ENCODE results near the gene PIEZO1. TPM values are rescaled to one million over a fixed set of nuclear protein-coding genes. Genes with fewer than 3 reads are reported as not detected.
A peak's percentile ranks its signal among the peaks of the same experiment; 100 is the strongest.

PIEZO1 gene
- total and polyA plus RNA-seq, 10 of the 15 experiments (the other 5 are each of a cell fraction or from before 2014, with no cell fraction given), result 1.3 to 169 (median 33.4) TPM

- no peak for TF ChIP-seq ZNF592 (IDR thresholded peaks at IDR 0.05)
- 0 out of 2 replicates have a peak, but pooled peaks have one; percentile 56 for TF ChIP-seq DPF2 (IDR thresholded peaks at IDR 0.05)
- TF ChIP-seq PML (IDR thresholded peaks at IDR 0.05; ENCODE audit: low read length), result no peak
- TF ChIP-seq SREBF2 (IDR thresholded peaks at IDR 0.05; ENCODE audit: low read length), result no peak
- no peak for TF ChIP-seq SRF (IDR thresholded peaks at IDR 0.05; ENCODE audit: low read depth in 2 of 2, low read length in 2 of 2)
- no peak for TF ChIP-seq SREBF1 (IDR thresholded peaks at IDR 0.05; ENCODE audit: low read length)
- no peak for TF ChIP-seq POLR2AphosphoS2 (IDR thresholded peaks at IDR 0.05; ENCODE audit: low read depth, low read length)
- no peak for TF ChIP-seq CTCF (IDR thresholded peaks at IDR 0.05 in 2 of 3, conservative IDR thresholded peaks at IDR 0.05 in 1 of 3; ENCODE audit: control insufficient read depth in 2 of 3, extremely low read depth in 1 of 3, insufficient read depth in 1 of 3, low read depth in 3 of 3, low read length in 3 of 3)
- TF ChIP-seq RB1 (IDR thresholded peaks at IDR 0.05; ENCODE audit: borderline replicate concordance), result no peak; the same call in 1 of the 2 replicates
- TF ChIP-seq BMI1 (IDR thresholded peaks at IDR 0.05; ENCODE audit: borderline replicate concordance), result no peak
- TF ChIP-seq SPI1 (IDR thresholded peaks at IDR 0.05; ENCODE audit: borderline replicate concordance, insufficient read depth, low read depth, low read length), result peak; percentile 27; the same call in 1 of the 2 replicates
- peak in 1 of 2 experiments; percentile 57; a peak in 1 of 4 replicates for TF ChIP-seq BHLHE40 (IDR thresholded peaks at IDR 0.05; ENCODE audit: borderline replicate concordance in 1 of 2, low read depth in 2 of 2, low read length in 1 of 2)
- no peak for TF ChIP-seq E4F1 (IDR thresholded peaks at IDR 0.05; ENCODE audit: borderline replicate concordance, partially characterized antibody)
- no peak for TF ChIP-seq BCL11A (IDR thresholded peaks at IDR 0.05; ENCODE audit: low read depth, low read length)
- no peak for TF ChIP-seq SMAD1 (IDR thresholded peaks at IDR 0.05; ENCODE audit: low read depth, partially characterized antibody)
- TF ChIP-seq MTA2 (IDR thresholded peaks at IDR 0.05; ENCODE audit: low read depth), result no peak
- no peak for TF ChIP-seq FOXM1 (IDR thresholded peaks at IDR 0.05; ENCODE audit: low read depth, low read length)
- TF ChIP-seq GATAD2B (conservative IDR thresholded peaks at IDR 0.05; ENCODE audit: low read depth), result peak; percentile 68
- no peak for TF ChIP-seq BRCA1 (IDR thresholded peaks at IDR 0.05; ENCODE audit: low read depth, low read length)
- TF ChIP-seq TCF7 (IDR thresholded peaks at IDR 0.05; ENCODE audit: borderline replicate concordance), result no peak
These were observed 98.4 kb downstream of the PIEZO1 start, which contains the start of gene SNAI3 (continued) for GRCh38 chr16:88686439-88687253.

Data from GM12878 (cell line).